Keratinocyte (primary cell): Measurements from ENCODE around the gene NUAK1. TPM values are rescaled to one million over a fixed set of nuclear protein-coding genes. Genes with fewer than 3 reads are reported as not detected.

Source experiments
- DNase-seq: peaks from one replicate; pipeline ENCODE4 v3.0.0-alpha.2; 2011; ENCODE audit warnings: low read depth, missing footprints, low spot score
- FAIRE-seq: peaks from 2 replicates; lab custom pipeline; 2011; peaks lifted over from hg19 to GRCh38; lab: Jason Lieb, UNC
- H2AFZ ChIP-seq: 2 replicates; pipeline ENCODE4 v1.6.0; 2012; ENCODE audit warnings: low read length, control low read depth, inconsistent platforms; ENCODE audit not compliant: control insufficient read depth
- H3K27ac ChIP-seq: 2 replicates; pipeline ENCODE4 v1.5.1; 2011; ENCODE audit warnings: low read length; ENCODE audit not compliant: control insufficient read depth, insufficient read depth
- H3K27me3 ChIP-seq: 3 replicates; pipeline ENCODE4 v1.6.0; 2011; ENCODE audit warnings: low read length; ENCODE audit not compliant: control insufficient read depth, insufficient read depth; ENCODE audit errors: extremely low read depth
- H3K36me3 ChIP-seq, 2 experiments: 2 replicates in 1 of 2; 3 replicates in 1 of 2; pipeline ENCODE4 v1.5.1; 2011; ENCODE audit warnings: low read length in 2 of 2, mild to moderate bottlenecking in 1 of 2; ENCODE audit not compliant: control insufficient read depth in 2 of 2, insufficient read depth in 2 of 2; ENCODE audit errors: extremely low read depth in 1 of 2
- H3K4me1 ChIP-seq: 3 replicates; pipeline ENCODE4 v1.5.1; 2011; ENCODE audit warnings: low read length; ENCODE audit not compliant: control insufficient read depth, insufficient read depth; ENCODE audit errors: extremely low read depth
- H3K4me2 ChIP-seq: 3 replicates; pipeline ENCODE4 v1.6.0; 2011; ENCODE audit warnings: low read depth, low read length; ENCODE audit not compliant: control insufficient read depth, insufficient read depth; ENCODE audit errors: extremely low read depth
- H3K4me3 ChIP-seq, 3 experiments: fragments of 200-600 bp in 1 of 3; sonication (generic) in 1 of 3; 2 replicates in 2 of 3; 3 replicates in 1 of 3; pipeline ENCODE4 v1.5.1; 2011 to 2016; ENCODE audit warnings: low read length in 3 of 3, mild to moderate bottlenecking in 3 of 3, control low read depth in 2 of 3, inconsistent platforms in 1 of 3, low read depth in 1 of 3, mixed read lengths in 1 of 3, mixed run types in 1 of 3, moderate library complexity in 1 of 3; ENCODE audit not compliant: control insufficient read depth in 2 of 3, insufficient read depth in 2 of 3; ENCODE audit errors: extremely low read depth in 1 of 3
- H3K79me2 ChIP-seq: 2 replicates; pipeline ENCODE4 v1.6.0; 2012; ENCODE audit warnings: low read length; ENCODE audit not compliant: control insufficient read depth, insufficient read depth
- H3K9ac ChIP-seq: 3 replicates; pipeline ENCODE4 v1.6.0; 2011; ENCODE audit warnings: low read length; ENCODE audit not compliant: control insufficient read depth, insufficient read depth; ENCODE audit errors: extremely low read depth
- H3K9me1 ChIP-seq: 3 replicates; pipeline ENCODE4 v1.6.0; 2011; ENCODE audit warnings: low read length; ENCODE audit not compliant: control insufficient read depth, insufficient read depth; ENCODE audit errors: extremely low read depth
- H3K9me3 ChIP-seq: 2 replicates; pipeline ENCODE4 v1.5.1; 2012; ENCODE audit warnings: low read depth, low read length; ENCODE audit not compliant: control insufficient read depth
- H4K20me1 ChIP-seq: 3 replicates; pipeline ENCODE4 v1.6.0; 2011; ENCODE audit warnings: low read length; ENCODE audit not compliant: control insufficient read depth, insufficient read depth; ENCODE audit errors: extremely low read depth
- EZH2 ChIP-seq: IDR thresholded peaks from one replicate; pipeline ENCODE4 v1.6.1; 2012; ENCODE audit warnings: inconsistent platforms, mild to moderate bottlenecking, low read length, moderate library complexity
- dilution Hi-C: fragments of 300-500 bp; cut with MboI; formaldehyde crosslinking; loops from one replicate; pipeline ENCODE4 v1.7.0; 2020; ENCODE audit warnings: low sequenced_read_pairs; ENCODE audit not compliant: extremely low pct_ligation_motif_present
- polyA plus RNA-seq, 5 experiments: library from polyadenylated mRNA; depleted of rRNA in 3 of 5; stranded (reverse) in 3 of 5; stranded (forward) in 1 of 5; unstranded in 1 of 5; fragments of >200 nt; gene quantifications; 1 replicate in 1 of 5; 2 replicates in 3 of 5; 3 replicates in 1 of 5; pipeline versions ENCODE4 v1.2.1 to v1.2.3, GENCODE V29; 2011 to 2012; ENCODE audit warnings: missing spikeins in 2 of 5, low read depth in 1 of 5, low replicate concordance in 1 of 5
- TF ChIP-seq, protein P1 (sequence below), 3 experiments: IDR thresholded peaks in 1 of 3; conservative IDR thresholded peaks in 1 of 3; optimal IDR thresholded peaks in 1 of 3; 2 replicates in 2 of 3; 3 replicates in 1 of 3; pipeline versions ENCODE3 to v1.5.1; 2011; ENCODE audit warnings: low read length in 3 of 3, mild to moderate bottlenecking in 3 of 3, moderate library complexity in 2 of 3, control low read depth in 1 of 3, inconsistent platforms in 1 of 3; ENCODE audit not compliant: insufficient read depth in 2 of 3; ENCODE audit errors: extremely low read depth in 1 of 3

NUAK1 gene
- polyA plus RNA-seq, 1 donor (not counting 4 experiments of a cell fraction or from before 2014, with no cell fraction given): 12.3 TPM

DNA sequence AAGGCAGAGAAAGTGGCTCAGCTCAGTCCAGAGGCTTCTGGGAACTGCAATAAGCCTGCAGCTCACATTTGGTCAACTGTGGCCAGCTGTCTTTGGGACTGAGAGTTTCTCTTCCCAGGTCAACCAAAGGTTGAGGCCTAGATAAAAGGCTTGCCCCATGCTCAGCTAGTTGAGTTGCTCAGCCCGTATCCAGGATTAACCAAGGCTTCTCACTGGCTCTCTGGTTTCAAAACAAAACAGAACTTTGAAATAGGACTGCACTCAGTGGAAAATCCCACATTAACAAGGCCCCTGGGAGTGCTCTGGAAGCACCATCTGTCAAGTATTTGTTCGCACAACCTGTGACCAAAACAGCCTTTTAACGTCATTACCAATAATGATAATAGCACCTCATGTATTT, 40.3 kb upstream of the NUAK1 start:
- no peak for DNase-seq
- Histone ChIP-seq H4K20me1 (no peaks in the 10 kb centered on the region), H3K4me2 (no peak overlapping the region), H3K9me1 (no peaks in the 10 kb centered on the region), H3K27me3 (no peaks in the 10 kb centered on the region), H3K36me3 (no peaks in the 10 kb centered on the region), H3K4me1 (no peaks in the 10 kb centered on the region), H3K27ac (no peak overlapping the region), H3K9me3 (no peaks in the 10 kb centered on the region), H3K4me3 (no peak overlapping the region), H3K9ac (no peak overlapping the region), H3K79me2 (no peaks in the 10 kb centered on the region), H2AFZ (no peak overlapping the region)
- dilution Hi-C loops: no loop called here
- FAIRE-seq: no peak
- no peak for TF ChIP-seq EZH2
- TF ChIP-seq, protein P1, sequence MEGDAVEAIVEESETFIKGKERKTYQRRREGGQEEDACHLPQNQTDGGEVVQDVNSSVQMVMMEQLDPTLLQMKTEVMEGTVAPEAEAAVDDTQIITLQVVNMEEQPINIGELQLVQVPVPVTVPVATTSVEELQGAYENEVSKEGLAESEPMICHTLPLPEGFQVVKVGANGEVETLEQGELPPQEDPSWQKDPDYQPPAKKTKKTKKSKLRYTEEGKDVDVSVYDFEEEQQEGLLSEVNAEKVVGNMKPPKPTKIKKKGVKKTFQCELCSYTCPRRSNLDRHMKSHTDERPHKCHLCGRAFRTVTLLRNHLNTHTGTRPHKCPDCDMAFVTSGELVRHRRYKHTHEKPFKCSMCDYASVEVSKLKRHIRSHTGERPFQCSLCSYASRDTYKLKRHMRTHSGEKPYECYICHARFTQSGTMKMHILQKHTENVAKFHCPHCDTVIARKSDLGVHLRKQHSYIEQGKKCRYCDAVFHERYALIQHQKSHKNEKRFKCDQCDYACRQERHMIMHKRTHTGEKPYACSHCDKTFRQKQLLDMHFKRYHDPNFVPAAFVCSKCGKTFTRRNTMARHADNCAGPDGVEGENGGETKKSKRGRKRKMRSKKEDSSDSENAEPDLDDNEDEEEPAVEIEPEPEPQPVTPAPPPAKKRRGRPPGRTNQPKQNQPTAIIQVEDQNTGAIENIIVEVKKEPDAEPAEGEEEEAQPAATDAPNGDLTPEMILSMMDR (optimal IDR thresholded peaks at IDR 0.05 in 1 of 3, IDR thresholded peaks at IDR 0.05 in 1 of 3, conservative IDR thresholded peaks at IDR 0.05 in 1 of 3; ENCODE audit: extremely low read depth in 1 of 3, insufficient read depth in 2 of 3, low read length in 3 of 3): no peak

DNA sequence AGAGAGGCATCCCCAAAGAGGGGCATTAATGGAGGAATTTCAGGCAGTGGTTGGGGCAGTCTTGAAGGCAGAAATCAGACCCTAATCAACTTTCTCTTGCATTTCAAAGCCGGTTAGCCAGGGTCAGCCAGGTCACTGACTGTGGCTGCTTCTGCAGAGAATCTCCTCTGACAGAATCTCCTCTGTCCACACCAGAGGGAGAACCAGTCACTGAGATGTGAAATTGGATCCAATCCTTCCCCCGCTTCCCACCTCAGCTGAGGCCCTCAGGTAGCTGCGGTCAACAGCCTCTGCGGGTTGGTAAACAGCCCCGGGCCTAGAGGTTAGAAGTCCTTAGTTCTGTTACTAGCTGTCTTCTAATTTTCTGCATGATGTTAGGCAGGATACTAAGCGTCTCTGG, 39.8 kb upstream of the NUAK1 start:
- dilution Hi-C loops: no loop called here
- H3K4me3 ChIP-seq: no peak overlapping the region
- FAIRE-seq (no peak), DNase-seq (no peak)
- H3K4me1 ChIP-seq: no peaks in the 10 kb centered on the region
- H2AFZ ChIP-seq: no peak overlapping the region
- no peaks in the 10 kb centered on the region for H3K36me3 ChIP-seq
- no peak overlapping the region for H3K27ac ChIP-seq
- no peaks in the 10 kb centered on the region for H3K79me2 ChIP-seq
- H3K9me1 ChIP-seq: no peaks in the 10 kb centered on the region
- no peak for TF ChIP-seq EZH2
- TF ChIP-seq, protein P1 (optimal IDR thresholded peaks at IDR 0.05 in 1 of 3, IDR thresholded peaks at IDR 0.05 in 1 of 3, conservative IDR thresholded peaks at IDR 0.05 in 1 of 3; ENCODE audit: extremely low read depth in 1 of 3, insufficient read depth in 2 of 3, low read length in 3 of 3): no peak
- H4K20me1 ChIP-seq: no peaks in the 10 kb centered on the region
- H3K9me3 ChIP-seq: no peaks in the 10 kb centered on the region
- no peak overlapping the region for H3K4me2 ChIP-seq
- no peaks in the 10 kb centered on the region for H3K27me3 ChIP-seq
- no peak overlapping the region for H3K9ac ChIP-seq
